ENCODE results near the gene COL12A1. TPM values are rescaled to one million over a fixed set of nuclear protein-coding genes. Genes with fewer than 3 reads are reported as not detected.
A peak's percentile ranks its signal among the peaks of the same experiment; 100 is the strongest.

The COL12A1 gene
- total RNA-seq, 1 donor from 2014 or later, result 3.7 TPM

DNA sequence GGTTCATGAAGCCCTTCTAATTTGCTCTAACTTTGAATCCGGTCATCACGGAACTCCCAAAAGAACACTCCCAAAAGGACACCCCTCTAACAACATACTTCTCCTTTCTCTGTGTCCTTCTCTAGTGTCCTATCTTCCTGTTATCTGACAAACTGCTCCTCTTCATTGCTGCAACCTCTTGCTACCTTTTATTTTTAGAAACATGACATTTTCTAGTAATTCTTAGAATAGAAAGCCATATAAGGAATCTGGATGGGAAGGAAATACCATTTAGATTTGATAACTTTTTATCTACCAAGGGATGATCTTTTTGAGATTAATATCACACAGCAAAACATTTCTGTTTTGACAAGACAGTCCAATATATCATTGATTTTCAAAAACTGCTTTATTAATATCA lies 63.1 kb downstream of the COL12A1 start:
- no peak for DNase-seq

DNA sequence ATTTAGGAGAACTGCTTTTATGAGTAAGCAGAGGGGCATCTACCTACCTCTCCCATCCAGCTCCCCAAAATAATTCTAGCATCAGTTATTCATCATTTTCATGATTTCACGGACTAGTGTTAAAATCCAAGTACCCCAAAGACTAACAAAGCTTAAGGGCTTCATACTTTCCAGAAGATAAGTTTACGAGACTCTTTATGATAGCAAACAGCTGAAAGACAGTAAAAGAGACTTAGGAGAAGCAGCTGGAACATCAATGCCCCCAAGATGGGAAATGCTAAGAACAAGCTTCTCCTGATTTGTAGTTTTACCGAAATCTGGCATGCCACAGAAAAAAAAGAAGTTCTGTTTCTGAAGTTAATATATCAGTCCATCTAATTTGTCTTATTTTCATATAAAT lies 70.0 kb downstream of the COL12A1 start:
- no peak for DNase-seq

DNA sequence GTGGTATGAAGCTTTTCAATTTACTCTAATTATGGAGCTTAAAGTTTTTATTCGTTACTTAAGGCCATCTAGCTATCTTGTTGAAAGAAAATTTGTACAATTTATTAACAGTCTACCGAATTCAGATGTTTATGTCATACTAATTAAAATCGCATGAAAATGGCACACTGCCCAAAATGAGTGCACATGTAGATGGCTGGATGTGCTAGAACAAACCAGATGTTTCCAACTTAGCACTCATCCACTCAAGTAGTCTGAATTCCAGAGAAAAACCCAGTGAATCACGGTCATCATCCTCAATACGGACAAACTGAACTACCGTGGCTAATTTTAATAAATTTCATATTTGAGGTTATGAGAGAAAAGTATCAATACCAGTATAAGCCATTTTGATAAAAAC lies 70.4 kb downstream of the COL12A1 start:
- no peak for DNase-seq

DNA sequence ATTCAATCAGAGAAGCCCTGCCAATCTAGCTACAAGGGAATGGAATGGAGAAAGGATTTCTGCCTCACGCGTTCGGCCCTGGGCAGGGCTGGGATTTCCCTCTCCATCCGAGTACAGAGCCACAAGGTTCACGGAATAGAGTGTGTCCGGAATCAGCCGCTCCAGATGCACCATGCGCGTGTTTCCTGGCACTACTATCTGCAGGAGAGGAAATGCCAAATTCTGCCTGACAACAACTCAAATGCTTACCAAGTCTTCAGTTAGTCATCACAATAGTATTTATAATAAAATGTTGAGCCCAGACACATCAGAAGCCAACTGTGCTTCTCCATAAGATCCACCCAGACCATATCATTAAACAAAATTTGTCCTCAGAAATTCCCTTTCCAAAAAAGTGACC lies 75.1 kb downstream of the COL12A1 start:
- DNase-seq, result peak; percentile 33

DNA sequence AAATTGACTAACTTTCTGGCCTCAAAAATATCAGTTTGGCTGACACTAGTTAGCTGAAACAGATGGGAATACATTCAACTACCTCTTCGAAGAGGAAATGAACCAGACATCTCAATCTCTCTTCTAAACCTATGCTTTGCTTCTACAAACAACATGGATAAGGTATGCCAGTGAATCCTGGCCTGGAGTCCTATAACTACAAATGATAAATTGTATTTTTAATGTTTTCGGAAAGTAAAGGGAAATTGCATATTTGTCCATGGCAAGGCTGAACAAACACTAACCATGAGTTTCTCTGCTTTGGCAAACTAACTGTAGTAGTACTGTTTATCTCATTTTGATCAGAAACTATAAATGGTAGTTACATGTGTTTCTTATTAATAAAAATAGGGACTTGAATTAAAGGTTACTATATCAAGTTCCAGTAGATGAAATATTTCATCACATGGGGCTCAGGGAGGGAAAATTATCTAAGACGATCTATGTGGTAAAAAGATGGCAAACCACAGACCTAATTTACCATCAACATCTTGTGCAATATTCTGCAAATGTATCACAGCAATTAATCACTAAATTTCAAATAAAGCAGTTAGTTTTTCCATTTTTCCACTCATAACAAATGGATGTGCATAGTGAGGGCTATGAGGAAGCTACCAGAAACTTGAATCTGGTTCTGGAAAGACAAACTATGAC lies 76.8 kb downstream of the COL12A1 start:
- DNase-seq, result no peak

DNA sequence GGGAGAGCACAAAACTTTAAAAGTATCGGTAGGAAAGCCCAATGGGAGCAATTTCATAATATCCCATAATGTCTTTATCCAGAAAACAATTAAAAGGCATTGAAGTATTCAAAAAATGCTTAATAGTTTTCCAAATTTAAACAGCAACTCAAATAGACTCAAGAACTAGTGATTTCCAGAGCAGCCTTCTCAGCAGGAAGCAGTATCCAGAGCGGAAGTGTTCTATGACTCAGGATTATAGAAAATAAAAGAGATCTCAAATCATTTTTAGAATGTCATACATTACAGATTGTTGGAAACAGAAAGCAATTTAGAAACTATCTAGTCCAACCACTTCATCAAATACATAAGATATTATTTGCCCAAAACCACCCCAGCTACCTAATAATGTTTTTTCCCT lies 79.3 kb downstream of the COL12A1 start:
- peak; percentile 47 for DNase-seq

DNA sequence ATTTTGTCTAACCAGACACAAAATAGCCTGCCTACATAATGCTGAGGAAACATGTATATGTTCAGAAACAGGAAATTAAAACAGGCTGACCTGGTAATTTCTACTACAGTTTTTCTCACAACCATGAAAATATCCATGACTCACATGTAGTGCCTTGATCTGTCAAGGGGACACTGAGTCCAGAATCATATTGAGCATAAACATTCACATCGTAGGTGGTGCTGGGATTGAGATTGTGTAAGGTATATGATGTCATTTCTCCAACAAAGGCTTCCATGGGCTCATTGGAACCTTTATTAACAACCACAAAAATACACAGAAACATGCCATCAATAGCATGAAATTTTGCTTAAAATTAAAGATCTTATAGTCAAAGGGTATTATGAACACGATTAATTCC lies 80.9 kb downstream of the COL12A1 start:
- DNase-seq, result no peak

DNA sequence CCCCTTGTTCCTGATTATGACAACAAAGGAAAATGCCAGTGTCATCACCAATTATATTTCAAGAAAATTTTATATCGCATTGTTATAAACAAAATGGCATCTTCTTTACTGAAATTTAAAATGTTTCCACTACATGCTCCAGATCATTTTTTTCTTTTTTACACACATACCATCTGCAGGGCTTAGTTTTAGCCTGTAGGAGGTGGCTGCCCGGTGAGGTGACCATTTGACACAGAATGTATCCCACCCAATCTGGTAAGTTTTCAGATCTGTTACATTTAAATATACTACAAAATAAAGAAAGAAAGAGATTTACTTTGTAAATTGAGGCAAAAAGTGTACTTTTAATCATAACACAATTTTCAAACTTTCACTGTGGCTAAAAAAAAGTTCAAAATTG lies 81.8 kb downstream of the COL12A1 start:
- DNase-seq, result no peak

DNA sequence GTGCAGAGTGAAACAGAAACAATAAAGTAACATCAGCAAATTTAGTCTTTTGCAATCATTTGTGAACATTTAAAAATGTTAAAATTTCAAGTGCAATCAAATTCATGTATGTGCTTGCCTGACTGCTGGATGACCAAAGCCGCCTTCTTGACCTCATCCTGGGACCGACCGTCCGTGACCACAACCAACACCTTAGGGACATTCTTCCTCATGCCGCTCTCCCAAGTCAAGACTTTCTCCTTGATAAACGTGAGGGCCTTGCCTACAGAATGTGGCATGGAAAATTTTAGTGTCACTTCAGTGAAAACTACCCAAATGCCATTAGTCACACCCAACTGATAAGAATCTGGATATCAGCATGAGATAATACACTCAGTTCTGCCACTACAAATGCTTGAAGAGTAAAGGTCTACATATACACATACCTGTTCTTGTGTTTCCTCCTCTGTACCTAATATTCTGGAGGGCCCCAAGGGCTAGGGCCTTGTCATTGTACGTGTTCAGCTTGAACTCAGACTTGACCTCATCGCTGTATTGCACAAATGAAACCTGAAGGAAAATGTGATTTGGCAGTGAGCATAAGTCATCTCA lies 86.8 kb downstream of the COL12A1 start:
- no peak for DNase-seq

DNA sequence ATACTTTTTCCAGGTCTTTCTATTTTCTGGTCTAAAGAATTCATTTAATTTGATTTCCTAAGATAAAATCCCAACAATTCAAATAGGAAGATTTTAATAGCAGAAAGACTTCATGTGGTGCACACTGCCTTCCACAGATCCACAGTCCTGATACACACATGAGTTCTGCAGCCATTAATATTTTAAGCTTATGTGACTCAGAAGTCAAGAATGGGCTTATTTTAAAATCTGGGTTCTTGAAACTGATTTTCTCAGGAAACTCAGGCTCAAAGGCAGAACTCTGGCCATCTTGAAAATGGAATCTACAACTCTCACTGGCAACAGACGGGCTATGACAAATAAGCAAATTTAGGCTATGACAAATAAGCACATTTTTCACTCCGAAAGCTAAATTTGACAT lies 88.2 kb downstream of the COL12A1 start:
- DNase-seq, result no peak

DNA sequence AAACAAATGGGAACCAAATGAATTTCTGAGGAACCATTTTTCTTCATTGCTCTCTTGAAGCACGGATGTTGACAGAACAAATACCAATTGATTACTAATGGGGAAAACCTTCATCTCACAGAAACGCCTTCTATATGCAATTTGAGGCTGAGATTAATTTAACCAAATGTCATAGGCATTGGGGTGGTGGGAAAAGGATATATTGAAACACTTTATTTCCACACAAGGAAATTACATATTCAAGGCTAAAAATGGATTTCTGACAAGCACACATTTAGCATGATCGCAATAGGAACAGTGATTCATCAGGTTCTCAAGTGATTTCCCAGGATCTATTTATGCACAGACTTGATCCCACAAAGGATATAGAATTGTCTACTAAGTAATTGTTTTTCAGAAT lies 88.9 kb downstream of the COL12A1 start:
- DNase-seq, result no peak

DNA sequence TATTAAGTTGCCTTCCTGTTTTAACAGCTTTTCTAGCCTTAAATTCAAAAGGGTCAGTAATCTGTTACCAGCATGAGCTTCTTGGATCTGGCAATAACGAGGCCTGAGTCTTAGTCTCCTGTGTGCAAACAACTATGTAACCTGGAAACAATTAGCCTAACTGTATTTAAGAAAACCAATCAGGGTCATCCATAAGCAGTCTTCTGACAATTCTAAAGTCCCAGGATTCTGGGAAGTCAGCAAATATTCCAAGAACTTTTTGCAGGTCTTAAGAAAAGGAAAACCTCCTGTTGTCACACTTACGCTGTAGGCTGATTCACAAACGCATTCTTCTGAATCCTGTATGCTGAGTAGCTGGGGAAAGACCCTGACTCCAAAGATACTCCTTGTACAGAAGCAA lies 90.4 kb downstream of the COL12A1 start:
- DNase-seq, result no peak

DNA sequence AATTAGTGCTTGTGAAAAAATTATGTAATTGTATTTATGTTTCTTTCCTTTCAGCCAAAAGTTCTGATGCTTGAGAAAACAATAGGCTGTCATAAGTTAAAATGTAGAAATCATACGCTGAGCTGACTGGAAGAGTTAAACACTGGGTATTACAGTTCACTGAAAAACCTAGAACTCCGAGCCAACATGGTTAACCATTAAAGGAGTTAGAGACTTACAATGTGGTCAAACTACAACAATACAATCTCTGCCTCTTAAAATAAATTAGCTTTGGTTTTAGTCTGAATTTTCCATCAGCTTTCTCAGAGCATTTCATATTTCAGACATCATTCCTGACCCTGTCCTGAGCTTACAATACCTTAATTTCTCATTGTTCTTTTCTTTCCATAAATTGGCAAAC lies 91.0 kb downstream of the COL12A1 start:
- DNase-seq, result no peak

DNA sequence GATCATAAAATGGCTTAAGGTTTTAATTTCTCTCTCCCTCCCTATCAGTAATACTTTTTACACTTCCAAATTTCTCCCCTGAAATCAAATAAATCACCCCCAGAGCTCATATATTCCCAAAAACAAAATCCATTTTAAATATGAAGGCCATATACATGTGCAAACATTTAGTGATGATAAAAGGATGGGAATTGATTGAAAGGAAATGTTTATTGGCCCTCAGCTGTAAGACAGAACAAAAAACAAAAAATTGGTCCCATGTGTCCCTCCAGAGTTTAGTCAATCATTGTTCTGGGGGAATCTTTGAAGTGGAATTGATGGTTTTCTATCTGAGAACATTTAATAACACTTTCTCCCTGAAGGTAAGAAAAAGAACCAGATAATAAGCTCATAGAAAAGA lies 91.7 kb downstream of the COL12A1 start:
- DNase-seq, result no peak

DNA sequence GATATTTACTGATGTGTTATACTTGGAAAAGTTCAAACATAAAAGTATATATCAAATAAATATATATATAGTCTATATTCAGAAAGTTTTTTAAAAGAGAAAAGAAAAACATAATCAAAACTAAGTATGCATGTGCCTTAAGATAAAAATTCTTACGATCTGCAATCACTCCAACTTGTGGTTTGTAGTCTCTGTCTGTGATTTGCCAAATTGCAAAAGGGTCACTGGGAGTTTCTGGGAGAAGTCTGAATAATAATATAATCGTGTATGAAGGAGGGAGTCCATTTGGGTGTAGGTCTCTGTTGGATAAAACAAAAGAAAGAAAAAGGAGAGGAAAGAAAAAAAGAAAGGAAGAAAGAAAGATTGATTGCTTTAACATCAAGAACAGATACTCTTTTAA lies 92.4 kb downstream of the COL12A1 start:
- DNase-seq, result no peak

DNA sequence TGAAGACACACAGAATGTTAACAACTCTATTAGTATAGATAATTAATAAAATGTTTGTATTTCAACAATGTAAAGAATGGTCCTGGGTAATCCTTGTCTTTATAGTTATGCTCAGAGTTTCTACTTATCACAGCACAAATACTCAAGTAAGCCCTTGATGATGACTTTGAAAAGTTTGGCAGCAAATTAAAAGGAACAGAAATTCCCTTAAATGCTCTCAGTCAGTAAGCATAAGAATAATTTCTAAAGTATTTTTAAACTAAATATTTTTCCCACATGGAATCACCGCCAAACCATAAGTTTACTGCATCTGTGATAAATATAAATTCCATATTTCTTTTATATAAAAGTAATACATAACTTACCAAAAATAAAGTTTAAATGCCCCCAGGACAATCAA lies 96.1 kb downstream of the COL12A1 start:
- DNase-seq, result no peak

DNA sequence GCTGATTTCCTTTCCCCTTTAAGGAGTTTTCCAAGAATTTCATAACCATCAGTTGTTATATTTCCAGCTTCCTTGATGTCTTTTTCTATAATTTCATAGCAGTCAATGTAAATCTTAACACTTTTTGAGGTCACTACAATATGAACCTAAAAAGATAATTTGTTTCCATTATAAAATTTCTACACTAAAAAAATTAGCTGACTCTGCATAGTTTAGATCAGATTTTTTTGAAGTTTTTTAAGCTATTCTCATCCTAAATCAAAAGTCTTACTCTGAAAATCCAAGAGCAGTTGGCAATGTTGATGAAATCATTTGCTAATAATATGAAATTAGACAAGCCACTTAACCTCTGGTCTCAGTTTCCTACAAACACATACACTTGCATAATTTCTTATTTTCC lies 96.8 kb downstream of the COL12A1 start:
- DNase-seq, result no peak

DNA sequence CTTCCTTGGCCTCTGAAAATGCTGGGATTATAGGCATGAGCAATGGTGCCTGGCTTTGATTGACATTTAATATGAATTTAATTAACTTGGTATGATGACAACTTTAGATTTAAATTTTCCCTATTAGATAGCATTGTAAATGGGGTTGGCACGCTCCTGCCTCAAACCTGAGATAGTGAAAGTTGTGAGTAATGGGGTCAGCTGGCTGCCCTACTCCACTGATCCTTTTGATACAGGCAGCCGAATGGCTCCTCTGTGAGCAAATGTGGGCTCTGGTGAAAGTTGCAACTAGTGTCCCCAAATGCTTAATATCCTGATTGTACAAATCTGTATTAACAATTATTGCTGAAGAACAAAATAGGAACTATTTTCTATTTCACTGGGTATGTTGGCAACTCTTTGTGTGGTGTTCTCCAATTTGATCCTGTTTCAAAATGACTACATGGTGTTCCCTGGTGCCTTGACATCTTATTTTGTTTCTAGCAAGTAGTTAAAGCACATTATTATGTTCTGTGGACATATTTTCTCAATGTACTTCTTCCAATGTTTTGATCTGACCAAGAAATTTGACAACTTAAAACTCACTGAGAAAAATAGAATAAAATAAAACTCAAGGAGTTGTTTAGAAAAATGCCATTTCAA lies 97.4 kb downstream of the COL12A1 start:
- DNase-seq, result no peak

DNA sequence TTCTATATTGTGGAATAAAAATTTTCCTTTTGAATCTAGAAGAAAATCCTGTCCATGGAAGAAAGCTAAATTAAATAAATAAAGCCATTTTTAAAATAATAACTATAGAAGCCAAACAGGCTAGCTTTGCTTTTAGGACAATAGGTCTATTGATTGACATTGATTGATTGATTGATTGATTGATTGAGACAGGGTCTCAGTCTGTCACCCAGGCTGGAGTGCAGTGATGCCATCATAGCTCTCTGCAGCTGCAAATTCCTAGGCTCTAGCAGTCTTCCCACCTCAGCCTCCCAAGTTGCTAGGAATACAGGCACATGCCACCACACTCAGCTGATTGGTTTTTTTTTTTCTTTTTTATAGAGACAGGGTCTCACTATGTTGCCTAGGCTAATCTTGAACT lies 97.9 kb downstream of the COL12A1 start:
- no peak for DNase-seq

DNA sequence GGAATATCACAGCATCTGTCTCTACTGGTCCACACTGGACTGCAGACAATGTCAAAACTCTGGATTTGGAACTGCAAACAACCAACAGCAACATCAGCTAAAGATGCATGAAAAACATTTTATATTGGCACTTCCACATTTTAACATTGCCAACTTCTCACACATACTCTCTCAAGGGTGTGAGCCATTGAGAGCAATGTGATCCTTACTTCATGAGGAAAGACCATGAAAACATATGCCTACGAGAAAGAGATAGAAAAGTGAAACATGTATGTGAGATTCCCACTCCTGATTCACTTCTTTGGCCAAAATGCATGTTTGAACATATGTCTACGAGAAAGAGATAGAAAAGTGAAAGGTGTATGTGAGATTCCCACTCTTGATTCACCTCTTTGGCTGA lies 99.4 kb downstream of the COL12A1 start:
- no peak for DNase-seq

DNA sequence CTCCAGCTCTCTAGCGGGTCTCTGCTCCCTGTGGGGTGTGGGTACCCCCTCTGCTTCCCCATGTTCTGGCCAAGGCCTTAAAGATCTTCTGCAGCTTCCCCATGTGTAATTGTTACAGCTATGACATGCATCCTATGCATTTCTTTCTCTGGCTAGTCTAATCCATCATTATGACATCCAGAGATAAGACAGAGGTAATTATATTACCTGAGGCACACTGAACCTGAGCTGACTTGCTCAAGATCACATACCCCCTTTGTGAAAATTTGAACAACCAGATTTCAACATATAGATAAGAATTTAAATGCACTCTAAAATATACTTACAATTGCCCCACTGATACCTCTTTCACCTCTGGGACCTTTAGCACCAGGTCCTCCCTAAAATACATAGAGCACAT lies 102.4 kb downstream of the COL12A1 start:
- no peak for DNase-seq

DNA sequence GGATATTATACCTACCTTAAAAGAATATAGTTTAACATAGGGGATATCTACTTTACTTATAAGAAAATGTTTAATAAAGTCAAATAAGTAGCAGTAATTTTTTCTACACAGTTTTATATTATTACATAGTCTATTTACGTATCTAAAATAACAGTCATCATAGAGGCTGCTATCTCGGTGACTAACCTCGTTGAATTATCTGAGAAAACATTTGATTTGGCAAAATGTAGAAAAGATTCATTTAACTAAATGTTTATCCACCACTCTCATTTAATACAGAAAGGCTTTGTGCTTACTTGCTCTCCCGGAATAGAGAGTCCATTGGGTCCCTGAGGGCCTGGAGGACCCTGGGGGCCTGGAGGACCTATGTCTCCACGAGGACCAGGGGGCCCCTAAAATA lies 103.6 kb downstream of the COL12A1 start:
- no peak for DNase-seq

DNA sequence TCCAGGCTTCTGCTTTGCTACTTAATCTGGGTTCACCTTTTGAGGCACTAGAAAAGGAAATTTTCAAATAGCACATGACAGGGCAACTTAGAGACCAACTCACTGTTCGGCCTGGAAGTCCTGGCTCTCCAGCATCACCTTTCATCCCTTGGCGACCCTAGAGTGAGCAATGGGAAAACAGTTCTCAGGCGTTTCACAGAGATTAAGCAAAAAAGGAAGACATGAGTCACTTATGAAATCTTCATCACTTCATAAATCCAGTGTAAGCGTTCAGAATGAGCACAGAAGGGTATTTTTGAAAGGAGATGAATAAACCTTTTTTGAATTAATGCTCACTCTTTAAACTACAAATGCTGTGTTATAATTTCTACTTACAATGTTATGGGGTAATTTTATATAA lies 104.0 kb downstream of the COL12A1 start:
- peak; percentile 77 for DNase-seq

DNA sequence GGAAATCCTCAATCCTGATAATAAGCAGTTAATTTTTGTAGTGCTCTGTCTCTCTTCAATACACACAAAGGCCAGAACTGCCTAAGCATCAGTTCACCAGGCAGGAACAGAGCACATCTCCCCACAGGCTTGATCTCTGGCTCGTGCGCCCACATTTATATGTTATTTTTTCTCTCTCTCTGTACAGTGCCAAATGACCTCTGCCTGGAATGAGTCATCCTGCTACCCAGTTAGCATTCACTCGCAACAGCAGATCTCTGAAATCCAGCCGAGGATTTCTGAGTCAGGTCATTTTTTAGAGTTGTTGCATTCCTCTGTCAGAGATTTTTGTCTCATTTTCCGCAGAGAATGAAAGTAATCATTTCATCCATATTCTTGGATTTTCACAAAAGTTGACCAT lies 107.1 kb downstream of the COL12A1 start:
- DNase-seq, result peak; percentile 85

DNA sequence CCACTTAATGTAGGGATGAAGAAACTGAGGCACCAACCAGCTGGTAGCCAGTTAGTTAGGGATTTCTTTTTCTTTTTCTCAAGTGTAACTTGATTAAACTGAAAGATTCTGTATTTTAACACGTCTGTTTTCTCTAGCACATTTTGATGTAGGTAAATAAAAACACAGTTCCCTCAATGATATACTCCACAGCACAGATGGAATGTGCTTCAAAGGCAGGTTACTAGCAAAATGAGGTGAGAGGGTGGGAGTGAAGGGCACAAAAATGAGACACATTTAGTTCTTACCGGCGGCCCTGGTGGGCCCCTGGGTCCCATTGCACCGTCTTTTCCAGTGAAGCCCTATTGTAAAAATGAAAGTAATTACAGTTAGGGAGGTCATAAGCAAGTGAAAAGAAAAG lies 108.9 kb downstream of the COL12A1 start:
- DNase-seq, result no peak
